GM19238 (cell line): ENCODE measurements around the gene PALM.
"Not testable (repeated sequence)": the region's sequence is repeated elsewhere in the genome, so short reads cannot be mapped to it uniquely, and the experiment has no call there.

Experiments
- DNase-seq: peaks from one replicate; pipeline ENCODE4 v3.0.0; 2011; ENCODE audit warnings: low spot score; ENCODE audit not compliant: insufficient read length

Gene PALM

GRCh38 chr19:732148-733069 lies 23.7 kb downstream of the PALM start:
- DNase-seq, result no peak

GRCh38 chr19:734716-735115 lies 26.0 kb downstream of the PALM start:
- no peak for DNase-seq

GRCh38 chr19:736125-736524 lies 27.4 kb downstream of the PALM start:
- DNase-seq, result no peak

DNA sequence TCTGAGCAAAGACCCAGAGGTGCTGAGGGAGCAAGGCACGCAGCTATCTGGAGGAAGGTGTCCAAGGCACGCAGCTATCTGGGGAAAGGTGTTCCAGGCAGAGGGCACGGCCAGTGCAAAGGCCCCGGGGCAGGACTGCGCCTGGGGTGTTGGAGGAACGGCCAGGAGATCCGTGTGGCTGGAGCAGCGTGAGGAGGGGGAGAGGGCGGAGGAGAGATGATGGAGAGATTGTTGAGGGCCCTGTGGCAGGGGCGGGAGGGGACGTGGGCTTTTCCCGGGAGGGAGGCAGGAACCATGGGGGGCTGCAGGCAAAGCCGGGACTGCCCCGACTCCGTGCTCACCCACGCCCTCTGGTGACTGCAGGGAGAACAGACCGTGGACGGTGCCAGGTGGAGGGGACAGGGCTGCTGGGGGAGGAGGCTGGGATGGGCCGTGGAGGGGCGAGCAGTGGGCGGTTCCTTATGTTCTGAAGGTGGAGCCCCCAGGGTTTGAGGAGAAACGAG lies 28.9 kb downstream of the PALM start:
- peak; percentile 76 for DNase-seq

DNA sequence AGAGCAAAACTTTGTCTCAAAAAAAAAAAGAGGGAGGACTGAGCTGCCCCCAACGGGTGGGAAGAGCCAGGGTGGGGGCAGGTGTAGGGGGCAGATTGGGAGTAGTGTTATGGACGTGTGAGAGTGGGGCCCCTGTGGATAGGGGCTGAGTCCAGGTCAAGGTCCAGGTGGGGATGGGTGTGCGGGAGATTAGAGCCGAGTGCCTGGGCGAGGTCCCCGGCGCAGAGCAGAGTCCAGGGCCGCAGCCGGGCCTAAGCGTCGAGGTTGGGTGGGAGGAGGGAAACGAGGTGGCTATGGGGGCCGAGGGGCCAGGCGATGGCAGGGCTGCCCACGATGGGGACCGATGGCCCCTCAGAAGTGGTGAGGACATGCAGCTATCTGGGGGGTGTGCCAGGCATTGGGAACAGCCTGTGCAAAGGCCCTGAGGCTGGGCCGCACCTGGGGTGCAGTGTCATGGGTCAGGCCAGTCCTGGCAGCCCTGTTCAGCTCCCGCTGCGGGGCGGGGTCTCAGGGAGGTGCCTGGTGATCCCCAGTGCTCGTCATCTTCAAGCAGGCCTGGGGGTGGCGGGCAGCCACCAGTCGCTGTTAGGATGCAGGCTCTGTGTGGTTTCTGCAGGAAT lies 29.9 kb downstream of the PALM start:
- no peak for DNase-seq

GRCh38 chr19:739998-740715 lies 31.4 kb downstream of the PALM start:
- DNase-seq, result no peak

DNA sequence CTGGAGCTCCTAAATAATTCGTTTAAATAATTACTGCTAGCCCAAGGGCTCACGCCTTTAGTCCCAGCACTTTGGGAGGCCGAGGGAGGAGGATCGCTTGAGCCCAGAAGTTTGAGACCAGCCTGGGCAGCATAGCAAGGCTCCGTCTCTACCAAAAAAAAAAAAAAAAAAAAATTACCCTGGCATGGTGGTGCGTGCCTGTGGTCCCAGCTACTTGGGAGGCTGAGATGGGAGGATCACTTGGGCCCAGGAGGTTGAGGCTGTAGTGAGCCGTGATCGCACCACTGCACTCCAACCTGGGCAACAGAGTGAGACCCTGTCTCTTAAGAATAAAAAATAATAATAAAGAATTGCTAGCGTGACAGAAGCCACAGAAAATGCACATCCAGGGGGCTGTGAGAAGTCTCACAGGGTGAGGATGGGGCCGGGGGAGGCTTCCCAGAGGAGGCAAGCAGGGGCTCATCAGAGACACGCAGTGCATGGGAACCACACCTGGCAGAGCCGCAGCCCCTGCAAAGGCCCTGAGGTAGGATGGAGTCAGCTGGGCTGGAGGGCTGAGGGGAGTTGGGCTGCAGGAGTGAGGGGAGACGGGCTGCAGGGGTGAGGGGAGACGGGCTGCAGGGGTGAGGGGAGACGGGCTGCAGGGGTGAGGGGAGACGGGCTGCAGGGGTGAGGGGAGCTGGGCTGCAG lies 32.2 kb downstream of the PALM start:
- not testable (repeated sequence) for DNase-seq

GRCh38 chr19:741506-742131 lies 32.9 kb downstream of the PALM start:
- no peak for DNase-seq

GRCh38 chr19:742540-743075 lies 33.9 kb downstream of the PALM start:
- DNase-seq, result no peak

DNA sequence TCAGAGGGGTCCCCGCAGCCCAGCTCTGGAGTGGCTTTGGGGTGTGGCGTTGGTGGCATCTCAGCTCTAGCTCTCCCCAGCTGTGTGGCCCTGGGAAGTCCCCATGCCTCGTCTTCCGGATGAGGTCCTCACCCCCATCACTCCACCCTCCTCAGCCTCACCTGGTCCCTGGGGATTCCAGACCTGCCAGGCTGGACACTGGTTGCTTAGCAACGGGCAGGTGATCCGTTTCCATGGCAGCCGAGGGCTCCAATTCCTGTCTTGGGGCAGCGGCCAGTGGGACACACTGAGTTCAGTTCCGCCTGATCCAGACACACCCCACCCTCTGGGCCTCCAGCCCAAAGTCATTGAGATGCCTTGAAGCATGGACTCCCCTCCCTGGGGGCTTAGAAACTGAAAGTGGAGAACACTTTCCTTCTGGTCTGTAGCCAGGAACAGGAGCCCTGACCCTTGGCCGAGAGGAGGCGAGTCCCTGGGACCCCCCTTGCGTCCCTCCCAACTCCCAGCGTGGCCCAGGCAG lies 34.5 kb downstream of the PALM start:
- no peak for DNase-seq

DNA sequence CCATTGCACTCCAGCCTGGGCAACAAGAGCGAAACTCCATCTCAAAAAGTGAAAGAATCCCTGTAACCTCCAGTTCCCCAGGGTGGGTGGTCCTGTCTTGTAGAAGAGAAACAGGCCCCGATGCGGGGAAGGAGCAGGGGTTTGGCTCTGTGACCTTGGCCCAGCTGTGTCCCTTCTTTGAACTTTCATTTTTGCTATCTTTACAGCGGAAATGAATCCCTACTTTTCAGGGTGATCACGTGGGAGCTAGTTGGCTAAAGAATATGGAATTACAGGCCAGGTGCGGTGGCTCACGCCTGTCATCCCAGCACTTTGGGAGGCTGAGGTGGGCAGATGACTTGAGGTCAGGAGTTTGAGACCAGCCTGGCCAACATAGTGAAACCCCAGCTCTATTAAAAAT lies 36.4 kb downstream of the PALM start:
- not testable (repeated sequence) for DNase-seq

DNA sequence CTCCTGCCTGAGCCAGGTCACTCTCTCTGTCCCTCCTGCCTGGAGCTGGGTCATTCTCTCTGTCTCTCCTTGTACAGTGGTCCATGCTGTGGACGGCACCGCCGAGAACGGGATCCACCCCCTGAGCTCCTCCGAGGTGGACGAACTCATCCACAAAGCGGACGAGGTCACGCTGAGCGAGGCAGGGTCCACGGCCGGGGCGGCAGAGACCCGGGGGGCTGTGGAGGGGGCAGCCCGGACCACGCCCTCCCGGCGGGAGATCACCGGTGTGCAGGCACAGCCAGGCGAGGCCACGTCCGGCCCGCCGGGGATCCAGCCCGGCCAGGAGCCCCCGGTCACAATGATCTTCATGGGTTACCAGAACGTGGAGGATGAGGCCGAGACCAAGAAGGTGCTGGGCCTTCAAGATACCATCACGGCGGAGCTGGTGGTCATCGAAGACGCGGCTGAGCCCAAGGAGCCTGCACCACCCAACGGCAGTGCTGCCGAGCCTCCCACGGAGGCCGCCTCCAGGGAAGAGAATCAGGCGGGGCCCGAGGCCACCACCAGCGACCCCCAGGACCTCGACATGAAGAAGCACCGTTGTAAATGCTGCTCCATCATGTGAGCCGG lies 37.6 kb downstream of the PALM start:
- DNase-seq, result no peak

- no peak for DNase-seq
Measured at GRCh38 chr19:746956-747355, 38.2 kb downstream of the PALM start.

DNA sequence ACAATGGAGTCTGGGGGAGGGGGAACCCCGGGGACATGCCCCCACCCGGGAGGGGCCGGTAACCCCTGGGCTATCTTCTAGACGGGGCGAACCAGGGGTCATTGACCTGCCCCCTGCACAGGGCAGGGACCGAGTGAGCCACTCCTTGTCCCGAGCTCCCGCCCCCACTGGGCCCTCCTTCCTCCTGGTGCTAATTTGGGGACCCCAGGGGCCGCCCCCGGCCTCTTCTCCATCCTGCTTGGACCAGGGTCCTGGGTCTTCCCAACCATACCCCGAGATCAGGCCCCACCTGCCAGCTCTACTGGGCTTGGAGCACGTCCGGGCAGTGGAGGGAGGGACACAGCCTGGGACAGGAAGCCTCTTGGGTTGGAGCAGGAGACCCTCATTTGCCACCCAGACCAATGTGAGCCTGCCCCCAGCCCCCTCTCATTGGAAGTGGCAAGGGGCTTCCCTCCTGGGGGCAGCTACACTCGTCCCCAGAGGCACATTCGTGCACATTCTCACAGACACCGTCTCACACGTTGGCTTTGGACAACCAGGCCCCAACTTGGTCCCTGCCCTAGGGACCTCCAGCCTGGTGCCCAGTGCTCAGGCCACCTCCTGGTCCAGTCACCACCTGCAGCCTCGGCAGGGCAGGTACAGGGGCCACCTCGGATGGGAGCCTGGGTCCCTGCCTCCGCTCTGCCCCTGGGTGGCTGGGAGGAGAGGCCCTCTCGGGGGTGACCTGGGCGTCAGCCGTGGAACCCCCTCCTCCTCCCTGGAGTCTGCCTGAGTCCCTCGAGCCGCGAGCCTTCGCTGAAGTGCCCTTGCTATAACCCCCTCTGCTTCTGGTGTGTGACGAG lies 38.9 kb downstream of the PALM start:
- no peak for DNase-seq

- DNase-seq, result no peak
Measured at GRCh38 chr19:748274-748598, 39.5 kb downstream of the PALM start.

- no peak for DNase-seq
Measured at GRCh38 chr19:749811-750210, 41.1 kb downstream of the PALM start.

- no peak for DNase-seq
Measured at GRCh38 chr19:750640-751423, 42.1 kb downstream of the PALM start, which contains the start of gene MISP. MISP (plus strand) TSS chr19:751112; CDS start chr19:756947, 5,835 bp downstream.
